ENCODE measurements around the gene KLF14. TPM values are rescaled to one million over a fixed set of nuclear protein-coding genes. Genes with fewer than 3 reads are reported as not detected.

KLF14 gene
- total RNA-seq, 1 donor from 2014 or later = not detected

DNA sequence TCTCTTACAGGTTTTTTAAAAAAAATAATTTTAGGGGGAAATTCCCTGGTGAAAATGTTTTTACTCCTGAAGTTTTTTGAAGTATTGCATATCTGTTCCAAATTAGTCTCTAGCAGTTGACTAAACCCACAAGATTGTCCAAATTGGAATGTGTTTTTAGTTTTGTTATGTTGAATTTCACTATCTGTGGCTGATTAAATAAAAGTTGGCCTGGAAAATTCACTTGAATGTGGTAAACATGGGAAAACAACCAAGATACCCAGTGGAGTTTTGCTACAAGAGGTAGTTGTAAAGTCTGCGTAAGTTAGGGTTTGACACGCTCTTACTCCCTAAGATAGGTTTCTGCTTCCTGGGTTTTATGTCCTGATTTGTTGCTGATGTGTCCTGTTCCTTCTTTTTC lies 51.0 kb downstream of the KLF14 start:
- Mint-ChIP-seq H3K27ac (ENCODE audit: unreplicated experiment) (no peak overlapping the region), H3K4me3 (ENCODE audit: unreplicated experiment) (no peak overlapping the region), H3K9me3 (ENCODE audit: unreplicated experiment) (no peaks in the 10 kb centered on the region), H3K27me3 (ENCODE audit: unreplicated experiment) (no peaks in the 10 kb centered on the region), H3K4me1 (ENCODE audit: unreplicated experiment) (no peaks in the 10 kb centered on the region), H3K36me3 (ENCODE audit: low read depth, unreplicated experiment) (no peaks in the 10 kb centered on the region)
- no peak for DNase-seq (ENCODE audit: low spot score)
- TF ChIP-seq, protein P1, sequence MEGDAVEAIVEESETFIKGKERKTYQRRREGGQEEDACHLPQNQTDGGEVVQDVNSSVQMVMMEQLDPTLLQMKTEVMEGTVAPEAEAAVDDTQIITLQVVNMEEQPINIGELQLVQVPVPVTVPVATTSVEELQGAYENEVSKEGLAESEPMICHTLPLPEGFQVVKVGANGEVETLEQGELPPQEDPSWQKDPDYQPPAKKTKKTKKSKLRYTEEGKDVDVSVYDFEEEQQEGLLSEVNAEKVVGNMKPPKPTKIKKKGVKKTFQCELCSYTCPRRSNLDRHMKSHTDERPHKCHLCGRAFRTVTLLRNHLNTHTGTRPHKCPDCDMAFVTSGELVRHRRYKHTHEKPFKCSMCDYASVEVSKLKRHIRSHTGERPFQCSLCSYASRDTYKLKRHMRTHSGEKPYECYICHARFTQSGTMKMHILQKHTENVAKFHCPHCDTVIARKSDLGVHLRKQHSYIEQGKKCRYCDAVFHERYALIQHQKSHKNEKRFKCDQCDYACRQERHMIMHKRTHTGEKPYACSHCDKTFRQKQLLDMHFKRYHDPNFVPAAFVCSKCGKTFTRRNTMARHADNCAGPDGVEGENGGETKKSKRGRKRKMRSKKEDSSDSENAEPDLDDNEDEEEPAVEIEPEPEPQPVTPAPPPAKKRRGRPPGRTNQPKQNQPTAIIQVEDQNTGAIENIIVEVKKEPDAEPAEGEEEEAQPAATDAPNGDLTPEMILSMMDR (IDR thresholded peaks at IDR 0.05; ENCODE audit: unreplicated experiment) = no peak

Other genes starting within 250 kb of the KLF14 start
- gene MEST, start 242.1 kb downstream of the KLF14 start, total RNA-seq (ENCODE audit: unreplicated experiment) = 72.2 TPM
- gene COPG2, start 65.5 kb downstream of the KLF14 start, total RNA-seq (ENCODE audit: unreplicated experiment) = 40.0 TPM
- gene TSGA13, start 47.7 kb downstream of the KLF14 start, total RNA-seq (ENCODE audit: unreplicated experiment) = not detected